HG03342 (cell line): Measurements from ENCODE around the gene SERP2.

ENCODE experiments used
- ATAC-seq: cut with Tn5 transposase; IDR thresholded peaks from one replicate; pipeline ENCODE4 v1.9.1; 2021; ENCODE audit warnings: mild to moderate bottlenecking, moderate library complexity; ENCODE audit not compliant: unreplicated experiment

Gene SERP2

GRCh38 chr13:44386913-44387556 is 13.4 kb downstream of the SERP2 start:
- no peak for ATAC-seq

- ATAC-seq, result no peak
Observed at GRCh38 chr13:44388427-44389059, 14.9 kb downstream of the SERP2 start.

GRCh38 chr13:44389060-44389666 is 15.5 kb downstream of the SERP2 start:
- ATAC-seq, result no peak

GRCh38 chr13:44389876-44390275 is 16.3 kb downstream of the SERP2 start:
- no peak for ATAC-seq

GRCh38 chr13:44393391-44393790 is 19.8 kb downstream of the SERP2 start:
- no peak for ATAC-seq

- ATAC-seq, result no peak
Observed at GRCh38 chr13:44394658-44395057, 21.0 kb downstream of the SERP2 start.

GRCh38 chr13:44395976-44396694 is 22.5 kb downstream of the SERP2 start:
- no peak for ATAC-seq

- ATAC-seq, result no peak
Observed at GRCh38 chr13:44396701-44397580, 23.3 kb downstream of the SERP2 start.

- no peak for ATAC-seq
Observed at GRCh38 chr13:44397766-44398223, 24.2 kb downstream of the SERP2 start.

- ATAC-seq, result no peak
Observed at GRCh38 chr13:44398606-44399005, 25.0 kb downstream of the SERP2 start.

- no peak for ATAC-seq
Observed at GRCh38 chr13:44399074-44399473, 25.4 kb downstream of the SERP2 start.

- no peak for ATAC-seq
Observed at GRCh38 chr13:44400736-44401135, 27.1 kb downstream of the SERP2 start.

- ATAC-seq, result no peak
Observed at GRCh38 chr13:44401577-44401976, 28.0 kb downstream of the SERP2 start.

- no peak for ATAC-seq
Observed at GRCh38 chr13:44402899-44403445, 29.3 kb downstream of the SERP2 start.

GRCh38 chr13:44403461-44404056 is 29.9 kb downstream of the SERP2 start:
- ATAC-seq, result no peak

- ATAC-seq, result no peak
Observed at GRCh38 chr13:44404261-44405132, 30.9 kb downstream of the SERP2 start.

- no peak for ATAC-seq
Observed at GRCh38 chr13:44406617-44407016, 33.0 kb downstream of the SERP2 start.

- no peak for ATAC-seq
Observed at GRCh38 chr13:44407379-44407778, 33.8 kb downstream of the SERP2 start.

- no peak for ATAC-seq
Observed at GRCh38 chr13:44407891-44408290, 34.3 kb downstream of the SERP2 start.
